PC-3 (cell line): ENCODE results near the gene TTC16. TPM values are rescaled to one million over a fixed set of nuclear protein-coding genes. Genes with fewer than 3 reads are reported as not detected.

ENCODE experiments used
- ATAC-seq: fragments of 200-7000 bp; cut with Tn5 transposase; 2 replicates; pipeline ENCODE4 v1.9.1; 2020; ENCODE audit warnings: mild to moderate bottlenecking, moderate library complexity
- BruUV-seq: library from RNA; stranded (reverse); fragments of 400-500 nt; replicated peaks from 2 replicates; lab custom pipeline; 2021; lab: Mats Ljungman, UMichigan
- CTCF ChIA-PET: fragments of 300-600 bp; sonication (Branson Sonifier 250); formaldehyde crosslinking; loops from one replicate; lab custom pipeline; 2022; ENCODE audit warnings: antibody characterized with exemption; lab: Charles Lee
- POLR2A ChIA-PET: fragments of 300-600 bp; sonication (Branson Sonifier 250); formaldehyde crosslinking; loops from one replicate; lab custom pipeline; 2022; ENCODE audit warnings: antibody characterized with exemption; ENCODE audit not compliant: unreplicated experiment; lab: Charles Lee
- DNase-seq: peaks from one replicate; pipeline ENCODE4 v3.0.0-alpha.2; 2015
- H2AFZ ChIP-seq: fragments of 300-600 bp; sonication (generic); 2 replicates; pipeline ENCODE4 v1.6.0; 2016; ENCODE audit warnings: antibody characterized with exemption, low read length
- H3F3A ChIP-seq: fragments of 300-600 bp; sonication (generic); one replicate; pipeline ENCODE4 v1.6.0; 2017; ENCODE audit warnings: antibody characterized with exemption, low read length, control low read depth, mild to moderate bottlenecking; ENCODE audit not compliant: unreplicated experiment
- H3K27ac ChIP-seq: fragments of 300-600 bp; sonication (generic); 2 replicates; pipeline ENCODE4 v1.5.1; 2016; ENCODE audit warnings: mild to moderate bottlenecking, low read length
- H3K27me3 ChIP-seq: fragments of 300-600 bp; sonication (generic); 2 replicates; pipeline ENCODE4 v1.6.1; 2016; ENCODE audit warnings: low read length, mixed read lengths
- H3K36me3 ChIP-seq: fragments of 300-600 bp; sonication (generic); 2 replicates; pipeline ENCODE4 v1.6.1; 2016; ENCODE audit warnings: low read depth, mixed run types, low read length, mixed read lengths
- H3K4me1 ChIP-seq: fragments of 300-600 bp; sonication (generic); 2 replicates; pipeline ENCODE4 v1.5.1; 2016; ENCODE audit warnings: low read length; ENCODE audit not compliant: insufficient read depth
- H3K4me2 ChIP-seq: fragments of 300-600 bp; sonication (generic); 2 replicates; pipeline ENCODE4 v1.6.0; 2016; ENCODE audit warnings: low read length
- H3K4me3 ChIP-seq: fragments of 300-600 bp; sonication (generic); 2 replicates; pipeline ENCODE4 v1.5.1; 2016; ENCODE audit warnings: mild to moderate bottlenecking, low read length, mixed read lengths
- H3K79me2 ChIP-seq: fragments of 300-600 bp; sonication (generic); 2 replicates; pipeline ENCODE4 v1.6.1; 2017; ENCODE audit warnings: low read length, mixed read lengths
- H3K9ac ChIP-seq: fragments of 300-600 bp; sonication (generic); 2 replicates; pipeline ENCODE4 v1.6.0; 2016; ENCODE audit warnings: mild to moderate bottlenecking, low read length
- H3K9me2 ChIP-seq: fragments of 300-600 bp; sonication (generic); replicated peaks from 2 replicates; pipeline ENCODE4 v1.6.1; 2016; ENCODE audit warnings: mixed run types, low read length, mixed read lengths
- H3K9me3 ChIP-seq: fragments of 300-600 bp; sonication (generic); 2 replicates; pipeline ENCODE4 v1.6.1; 2016; ENCODE audit warnings: low read length, mixed read lengths
- H4K20me1 ChIP-seq: fragments of 300-600 bp; sonication (generic); 2 replicates; pipeline ENCODE4 v1.6.1; 2016; ENCODE audit warnings: low read length, mixed read lengths
- EZH2 ChIP-seq: fragments of 300-600 bp; sonication (generic); IDR thresholded peaks from one replicate; pipeline ENCODE4 v1.6.1; 2017; ENCODE audit warnings: antibody characterized with exemption, mild to moderate bottlenecking, low read length; ENCODE audit not compliant: unreplicated experiment
- EZH2phosphoT487 ChIP-seq: fragments of 300-600 bp; sonication (generic); IDR thresholded peaks from 2 replicates; pipeline ENCODE4 v1.6.1; 2018; ENCODE audit warnings: mild to moderate bottlenecking, antibody characterized with exemption, low read length, borderline replicate concordance
- intact Hi-C: fragments of 100-400 bp; cut with micrococcal nuclease; formaldehyde crosslinking; loops from 2 replicates; pipeline ENCODE4 v1.9.0; 2023
- total RNA-seq: library from RNA; depleted of rRNA; stranded (reverse); fragments of >200 nt; gene quantifications from 2 replicates; pipeline ENCODE4 v1.2.3, GENCODE V29; 2014
- TF ChIP-seq, protein P1 (sequence below): fragments of 300-600 bp; sonication (generic); conservative IDR thresholded peaks from 2 replicates; pipeline ENCODE4 v1.5.1; 2017; ENCODE audit warnings: antibody characterized with exemption, low read depth, mild to moderate bottlenecking, low read length

TTC16 gene
- total RNA-seq, 1 experiment from 2014 or later = 0.04 TPM

GRCh38 chr9:127753622-127754021 is 37.7 kb downstream of the TTC16 start:
- H2AFZ ChIP-seq = no peak overlapping the region
- TF ChIP-seq, protein P1, sequence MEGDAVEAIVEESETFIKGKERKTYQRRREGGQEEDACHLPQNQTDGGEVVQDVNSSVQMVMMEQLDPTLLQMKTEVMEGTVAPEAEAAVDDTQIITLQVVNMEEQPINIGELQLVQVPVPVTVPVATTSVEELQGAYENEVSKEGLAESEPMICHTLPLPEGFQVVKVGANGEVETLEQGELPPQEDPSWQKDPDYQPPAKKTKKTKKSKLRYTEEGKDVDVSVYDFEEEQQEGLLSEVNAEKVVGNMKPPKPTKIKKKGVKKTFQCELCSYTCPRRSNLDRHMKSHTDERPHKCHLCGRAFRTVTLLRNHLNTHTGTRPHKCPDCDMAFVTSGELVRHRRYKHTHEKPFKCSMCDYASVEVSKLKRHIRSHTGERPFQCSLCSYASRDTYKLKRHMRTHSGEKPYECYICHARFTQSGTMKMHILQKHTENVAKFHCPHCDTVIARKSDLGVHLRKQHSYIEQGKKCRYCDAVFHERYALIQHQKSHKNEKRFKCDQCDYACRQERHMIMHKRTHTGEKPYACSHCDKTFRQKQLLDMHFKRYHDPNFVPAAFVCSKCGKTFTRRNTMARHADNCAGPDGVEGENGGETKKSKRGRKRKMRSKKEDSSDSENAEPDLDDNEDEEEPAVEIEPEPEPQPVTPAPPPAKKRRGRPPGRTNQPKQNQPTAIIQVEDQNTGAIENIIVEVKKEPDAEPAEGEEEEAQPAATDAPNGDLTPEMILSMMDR = no peak
- TF ChIP-seq EZH2 = no peak
- TF ChIP-seq EZH2phosphoT487 = no peak
- H3K27ac ChIP-seq = no peak overlapping the region
- CTCF ChIA-PET = no interaction called here
- DNase-seq (no peak), ATAC-seq (no peak)
- POLR2A ChIA-PET = no interaction called here
- no TSS peak for BruUV-seq
- no peaks in the 10 kb centered on the region for H4K20me1 ChIP-seq
- no peaks in the 10 kb centered on the region for H3K36me3 ChIP-seq
- intact Hi-C loops = no loop called here
- H3K4me1 ChIP-seq = no peaks in the 10 kb centered on the region
- H3K9me3 ChIP-seq = no peaks in the 10 kb centered on the region
- no peaks in the 10 kb centered on the region for H3K9me2 ChIP-seq
- no peaks in the 10 kb centered on the region for H3F3A ChIP-seq
- H3K27me3 ChIP-seq = peaks cover 20% of the 10 kb centered on the region
- H3K4me2 ChIP-seq = no peak overlapping the region
- no peaks in the 10 kb centered on the region for H3K79me2 ChIP-seq
- H3K9ac ChIP-seq = no peak overlapping the region
- H3K4me3 ChIP-seq = no peak overlapping the region

GRCh38 chr9:127754099-127755060 is 38.5 kb downstream of the TTC16 start:
- Histone ChIP-seq H3K27ac (no peak overlapping the region), H3F3A (no peaks in the 10 kb centered on the region), H3K79me2 (no peaks in the 10 kb centered on the region), H3K4me1 (no peaks in the 10 kb centered on the region), H3K36me3 (no peaks in the 10 kb centered on the region), H3K27me3 (peaks cover 20% of the 10 kb centered on the region), H2AFZ (no peak overlapping the region), H3K9me3 (no peaks in the 10 kb centered on the region), H3K4me3 (no peak overlapping the region), H3K4me2 (no peak overlapping the region), H3K9ac (no peak overlapping the region), H3K9me2 (no peaks in the 10 kb centered on the region), H4K20me1 (no peaks in the 10 kb centered on the region)
- ChIA-PET CTCF (no interaction called here), POLR2A (no interaction called here)
- BruUV-seq = no TSS peak
- TF ChIP-seq EZH2 (no peak), EZH2phosphoT487 (no peak)
- TF ChIP-seq, protein P1 = no peak
- intact Hi-C loops = no loop called here
- ATAC-seq (no peak), DNase-seq (no peak)
